Measurements from ENCODE around the gene NSUN4. TPM values are rescaled to one million over a fixed set of nuclear protein-coding genes. Genes with fewer than 3 reads are reported as not detected.

The NSUN4 gene
- total RNA-seq, 4 donors from 2014 or later: 23.4 to 40.0 (median 34.9) TPM

- intact Hi-C loops (cut with DNase I): loop anchor here (5.0 to 10.0 kb wide), 2 partner anchors 38 to 59 kb away; partner anchors contain the start of genes NSUN4 and RAD54L
- H3K4me1 ChIP-seq: peaks cover 39 to 41% of the 10 kb centered on the region in 2 donors
These were observed 36.7 kb upstream of the NSUN4 start for GRCh38 chr1:46303872-46304326.

GRCh38 chr1:46306159-46306530, 34.5 kb upstream of the NSUN4 start:
- no peak overlapping the region for H3K4me3 ChIP-seq (replicated peaks in 1 of 3)
- no peaks in the 10 kb centered on the region for H3K27me3 ChIP-seq
- intact Hi-C loops (cut with DNase I): loop anchor here (10.0 kb wide), 1 partner anchor 61 kb away; the partner anchor contains the start of gene RAD54L
- TF ChIP-seq, protein P1, sequence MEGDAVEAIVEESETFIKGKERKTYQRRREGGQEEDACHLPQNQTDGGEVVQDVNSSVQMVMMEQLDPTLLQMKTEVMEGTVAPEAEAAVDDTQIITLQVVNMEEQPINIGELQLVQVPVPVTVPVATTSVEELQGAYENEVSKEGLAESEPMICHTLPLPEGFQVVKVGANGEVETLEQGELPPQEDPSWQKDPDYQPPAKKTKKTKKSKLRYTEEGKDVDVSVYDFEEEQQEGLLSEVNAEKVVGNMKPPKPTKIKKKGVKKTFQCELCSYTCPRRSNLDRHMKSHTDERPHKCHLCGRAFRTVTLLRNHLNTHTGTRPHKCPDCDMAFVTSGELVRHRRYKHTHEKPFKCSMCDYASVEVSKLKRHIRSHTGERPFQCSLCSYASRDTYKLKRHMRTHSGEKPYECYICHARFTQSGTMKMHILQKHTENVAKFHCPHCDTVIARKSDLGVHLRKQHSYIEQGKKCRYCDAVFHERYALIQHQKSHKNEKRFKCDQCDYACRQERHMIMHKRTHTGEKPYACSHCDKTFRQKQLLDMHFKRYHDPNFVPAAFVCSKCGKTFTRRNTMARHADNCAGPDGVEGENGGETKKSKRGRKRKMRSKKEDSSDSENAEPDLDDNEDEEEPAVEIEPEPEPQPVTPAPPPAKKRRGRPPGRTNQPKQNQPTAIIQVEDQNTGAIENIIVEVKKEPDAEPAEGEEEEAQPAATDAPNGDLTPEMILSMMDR (IDR thresholded peaks at IDR 0.05): no peak
- no peak for TF ChIP-seq POLR2A (IDR thresholded peaks at IDR 0.05)
- H3K27ac ChIP-seq: no peak overlapping the region
- H3K9me3 ChIP-seq: no peaks in the 10 kb centered on the region
- WGBS, 2 donors: 93 to 97% methylated on average over 8 of the region's 8 CpGs
- H3K4me1 ChIP-seq: peaks cover 18 to 19% of the 10 kb centered on the region in 2 donors
- DNase-seq: no peak
- H3K36me3 ChIP-seq: peaks cover 13% of the 10 kb centered on the region in 2 donors

More at GRCh38 chr1:46303872-46304326, 36.7 kb upstream of the NSUN4 start:
- no peaks in the 10 kb centered on the region for H3K27me3 ChIP-seq
- peak overlapping the region; percentile 98 to 100 (median 99) for H3K27ac ChIP-seq
- no peaks in the 10 kb centered on the region for H3K36me3 ChIP-seq
- DNase-seq: no peak
- H3K9me3 ChIP-seq: no peaks in the 10 kb centered on the region
- peak overlapping the region; percentile 28 to 100 (median 86) for H3K4me3 ChIP-seq (replicated peaks in 1 of 3)
- TF ChIP-seq POLR2A (IDR thresholded peaks at IDR 0.05): no peak
- TF ChIP-seq, protein P1 (IDR thresholded peaks at IDR 0.05): no peak
- 1 to 2% methylated on average over 10 to 14 of the region's 14 CpGs for WGBS, 2 donors

- H3K27ac ChIP-seq: no peak overlapping the region
- H3K9me3 ChIP-seq: no peaks in the 10 kb centered on the region
- H3K36me3 ChIP-seq: peaks cover 43 to 48% of the 10 kb centered on the region in 2 donors
- intact Hi-C loops (cut with DNase I): loop anchor here (10.0 kb wide), 1 partner anchor 65 kb away; the partner anchor contains the start of gene RAD54L
- WGBS, 2 donors: 91 to 94% methylated on average over 15 to 16 of the region's 16 CpGs
- TF ChIP-seq, protein P1 (IDR thresholded peaks at IDR 0.05): no peak
- no peak for TF ChIP-seq POLR2A (IDR thresholded peaks at IDR 0.05)
- H3K4me1 ChIP-seq: peaks cover 4 to 11% of the 10 kb centered on the region in 2 donors
- no peaks in the 10 kb centered on the region for H3K27me3 ChIP-seq
- no peak overlapping the region for H3K4me3 ChIP-seq (replicated peaks in 1 of 3)
- DNase-seq: no peak
These were observed 31.0 kb upstream of the NSUN4 start for GRCh38 chr1:46309401-46310159.

GRCh38 chr1:46310321-46310720, 30.3 kb upstream of the NSUN4 start:
- no peak overlapping the region for H3K4me3 ChIP-seq (replicated peaks in 1 of 3)
- intact Hi-C loops (cut with DNase I): no loop called here
- no peaks in the 10 kb centered on the region for H3K27me3 ChIP-seq
- H3K9me3 ChIP-seq: no peaks in the 10 kb centered on the region
- peaks cover 46 to 48% of the 10 kb centered on the region in 2 donors for H3K36me3 ChIP-seq
- WGBS, 2 donors: 96 to 100% methylated on average over 4 of the region's 4 CpGs
- DNase-seq: no peak
- H3K27ac ChIP-seq: no peak overlapping the region
- TF ChIP-seq, protein P1 (IDR thresholded peaks at IDR 0.05): no peak
- TF ChIP-seq POLR2A (IDR thresholded peaks at IDR 0.05): no peak
- peaks cover 0 to 5% of the 10 kb centered on the region in 2 donors for H3K4me1 ChIP-seq

Measured in thyroid gland (tissue), 4 donors.